Globus pallidus (tissue), 1 donor: ENCODE results near the gene CNTN4.
"Not testable (repeated sequence)": the region's sequence is repeated elsewhere in the genome, so short reads cannot be mapped to it uniquely, and the experiment has no call there.

ENCODE experiments used
- DNase-seq: peaks from one replicate; pipeline ENCODE4 v3.0.0-alpha.2; 2015; ENCODE audit warnings: low spot score

The CNTN4 gene

DNA sequence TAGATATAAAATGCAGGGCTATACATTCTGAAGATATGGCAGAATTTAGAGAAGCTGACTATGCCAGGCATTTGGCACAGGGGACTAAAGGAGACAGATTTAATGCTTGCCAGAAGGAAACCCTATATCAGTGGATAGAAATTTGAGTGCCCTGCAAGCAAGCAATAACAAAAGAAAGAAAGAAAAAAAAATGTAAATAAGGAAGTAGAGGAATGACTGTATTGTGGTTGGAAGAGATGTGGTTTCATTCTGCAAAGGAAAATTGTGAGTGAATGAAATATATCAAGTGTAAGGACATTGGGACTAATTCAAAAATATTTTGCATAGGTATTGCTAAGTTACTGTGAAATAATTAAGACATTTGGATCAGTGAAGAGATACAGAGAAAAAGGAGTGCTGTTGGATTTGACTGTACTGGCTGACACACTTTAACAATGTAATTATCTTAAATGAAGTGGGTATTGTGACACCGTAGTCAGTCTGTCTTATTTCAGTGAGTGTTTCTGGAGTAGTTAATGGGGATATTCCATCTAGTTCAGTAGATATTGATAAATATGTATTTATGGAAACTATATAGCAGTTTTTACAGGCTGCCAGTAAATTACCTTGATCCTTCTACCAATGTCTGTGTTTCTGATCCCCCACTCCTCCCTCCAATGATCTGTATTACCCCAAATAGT is 418.2 kb downstream of the CNTN4 start:
- no peak for DNase-seq

DNA sequence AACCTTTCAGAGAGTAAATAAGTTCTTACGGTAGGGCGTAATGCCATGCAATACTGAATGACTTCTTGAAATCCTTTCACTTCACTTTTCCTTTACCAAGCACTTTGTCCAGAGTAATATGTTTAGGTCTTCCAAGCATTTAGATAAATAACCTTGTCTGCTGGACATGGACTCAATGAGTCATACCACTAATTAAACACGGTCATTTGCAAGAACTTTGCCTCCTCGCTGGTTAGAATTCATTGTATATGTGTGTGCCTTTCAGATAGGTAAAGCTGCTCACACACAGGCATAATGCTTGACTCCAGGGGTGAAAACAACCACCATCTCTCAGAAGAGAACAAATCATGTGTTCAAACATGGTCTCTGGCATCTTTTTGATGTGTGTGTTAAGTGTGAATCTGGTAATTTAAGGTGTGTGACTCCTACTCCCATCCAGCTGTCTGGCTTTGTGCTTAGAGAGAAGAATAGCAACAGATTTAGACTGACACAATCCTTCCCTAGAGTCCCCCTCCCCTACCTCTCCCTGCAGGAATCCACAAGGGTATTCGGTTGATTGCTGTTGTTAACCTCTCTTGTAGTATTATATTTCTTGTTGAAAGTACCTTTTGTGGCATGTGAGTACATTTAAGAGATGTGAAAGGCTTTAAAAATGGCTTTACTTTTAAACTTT is 419.0 kb downstream of the CNTN4 start:
- DNase-seq: no peak

DNA sequence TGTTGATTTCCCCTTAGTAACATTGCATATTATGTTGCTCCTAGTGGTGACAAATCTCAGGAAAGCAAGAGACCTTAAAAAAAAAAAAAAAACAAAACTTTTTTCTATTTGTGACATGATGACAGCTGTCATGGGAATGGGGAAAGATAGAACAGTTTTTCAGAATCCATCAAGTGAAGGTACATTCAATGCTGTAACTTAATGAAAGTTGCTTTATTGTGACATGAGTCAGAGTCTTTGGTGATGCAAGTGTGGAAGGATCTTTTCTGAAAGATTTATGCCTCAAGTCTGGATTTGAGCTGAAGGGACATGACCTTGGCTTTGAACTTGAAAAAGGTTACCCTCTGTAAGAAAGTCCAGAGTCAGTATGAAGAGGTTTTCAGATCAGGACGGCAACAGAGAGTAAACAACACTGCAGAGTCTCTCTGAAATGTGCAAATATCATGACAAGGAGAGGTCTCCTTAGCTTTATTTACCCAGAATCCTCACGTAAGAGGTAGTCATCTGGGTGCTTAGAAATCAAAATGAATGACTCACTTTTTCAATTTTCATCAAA is 424.7 kb downstream of the CNTN4 start:
- DNase-seq: no peak

DNA sequence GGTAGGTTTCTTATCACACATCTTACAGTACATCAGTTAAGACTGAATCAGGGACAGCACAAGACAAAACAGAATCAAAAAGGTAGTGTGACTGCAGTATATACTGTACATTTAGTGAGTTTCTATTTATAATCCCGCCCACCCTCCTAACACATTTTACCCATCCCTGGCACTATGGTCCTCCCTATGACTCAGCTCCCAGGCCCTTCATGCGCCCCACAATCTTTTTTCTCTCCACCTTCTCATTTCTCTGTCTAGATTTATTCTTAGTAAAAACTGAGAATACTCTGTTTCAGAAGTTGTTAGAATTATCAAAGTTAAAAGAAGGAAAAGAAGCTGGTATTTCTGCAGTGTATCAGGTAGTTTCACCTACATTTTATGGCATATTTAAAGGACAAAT is 427.3 kb downstream of the CNTN4 start:
- no peak for DNase-seq

DNA sequence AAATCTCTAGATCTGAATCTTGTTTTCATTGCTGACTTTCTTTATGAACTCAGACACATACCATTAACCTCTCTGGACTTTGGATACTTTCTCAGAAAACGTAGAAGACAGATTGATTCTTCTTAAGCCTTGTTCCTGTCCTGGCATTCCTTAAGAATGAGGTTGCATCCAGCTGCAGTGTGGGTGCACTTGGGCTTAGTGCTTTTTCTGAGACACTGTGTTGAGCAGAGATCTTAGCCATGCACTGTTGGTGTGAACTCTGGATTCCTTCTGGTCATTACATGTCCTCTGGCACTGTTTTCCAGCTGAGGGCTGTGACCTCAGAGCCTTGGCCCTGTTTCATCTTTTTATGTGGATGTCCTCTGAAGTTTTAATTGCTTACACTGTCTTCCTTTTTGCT is 428.3 kb downstream of the CNTN4 start:
- DNase-seq: no peak

DNA sequence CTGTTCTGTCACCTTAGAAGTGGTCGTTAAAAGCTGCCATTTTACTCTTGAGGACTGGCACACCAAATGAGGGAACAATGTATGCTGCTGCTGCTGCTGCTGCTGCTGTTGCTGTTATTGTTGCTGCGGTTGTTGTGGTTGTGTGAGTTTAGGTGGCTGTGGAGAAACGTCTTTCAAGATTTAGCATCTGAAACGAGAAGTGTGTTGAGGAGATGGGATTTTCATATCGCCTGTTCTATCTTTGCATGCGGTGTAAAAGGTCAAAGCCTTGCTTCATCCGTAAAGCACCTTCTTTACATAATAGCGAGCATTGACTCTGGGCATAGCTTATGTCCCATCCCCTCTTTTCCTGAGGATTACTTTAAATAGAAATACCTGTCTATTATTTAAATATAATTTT is 428.7 kb downstream of the CNTN4 start:
- not testable (repeated sequence) for DNase-seq

DNA sequence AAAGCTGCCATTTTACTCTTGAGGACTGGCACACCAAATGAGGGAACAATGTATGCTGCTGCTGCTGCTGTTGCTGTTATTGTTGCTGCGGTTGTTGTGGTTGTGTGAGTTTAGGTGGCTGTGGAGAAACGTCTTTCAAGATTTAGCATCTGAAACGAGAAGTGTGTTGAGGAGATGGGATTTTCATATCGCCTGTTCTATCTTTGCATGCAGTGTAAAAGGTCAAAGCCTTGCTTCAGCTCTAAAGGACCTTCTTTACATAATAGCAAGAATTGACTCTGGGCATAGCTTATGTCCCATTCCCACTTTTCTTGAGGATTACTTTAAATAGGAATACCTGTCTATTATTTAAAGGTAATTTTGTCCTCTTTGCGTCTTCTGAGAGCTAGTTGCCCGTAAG is 436.1 kb downstream of the CNTN4 start:
- DNase-seq: not testable (repeated sequence)

DNA sequence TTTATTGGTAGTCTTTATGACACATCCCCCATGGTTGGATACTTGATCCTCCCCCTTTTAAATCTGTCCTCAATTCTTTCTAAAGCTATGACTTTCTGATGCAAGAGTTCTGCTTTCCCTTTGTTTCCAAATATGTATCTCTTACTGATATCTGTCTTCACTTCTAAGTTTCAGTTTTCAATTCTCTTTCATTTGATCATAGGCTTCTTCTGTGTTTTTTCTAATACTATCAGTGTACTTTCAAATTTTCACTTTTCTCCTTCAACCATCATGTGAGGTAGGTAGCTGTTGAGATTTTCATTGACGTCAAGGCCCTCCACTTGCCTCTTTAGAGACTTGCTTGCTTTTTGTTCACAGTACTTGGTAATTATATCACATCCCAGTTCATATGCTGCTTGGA is 436.5 kb downstream of the CNTN4 start:
- no peak for DNase-seq

DNA sequence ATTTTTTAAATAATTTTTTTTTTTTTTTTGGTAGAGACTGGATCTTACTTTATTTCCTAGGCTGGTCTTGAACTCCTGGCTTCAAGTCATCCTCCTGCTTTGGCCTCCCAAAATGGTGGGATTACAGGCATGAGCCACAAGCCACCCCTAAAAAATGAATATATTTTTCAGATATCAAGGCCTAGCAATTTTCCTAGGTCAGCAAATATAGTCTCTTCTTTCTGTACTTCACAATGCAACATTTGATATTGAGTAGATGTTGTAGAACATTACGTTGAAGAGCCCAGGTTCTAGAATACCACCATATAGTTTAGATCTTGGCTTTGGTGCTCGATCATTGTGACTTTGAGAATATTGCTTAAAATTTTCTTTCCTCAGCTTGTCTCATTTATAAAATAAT is 437.9 kb downstream of the CNTN4 start:
- no peak for DNase-seq

DNA sequence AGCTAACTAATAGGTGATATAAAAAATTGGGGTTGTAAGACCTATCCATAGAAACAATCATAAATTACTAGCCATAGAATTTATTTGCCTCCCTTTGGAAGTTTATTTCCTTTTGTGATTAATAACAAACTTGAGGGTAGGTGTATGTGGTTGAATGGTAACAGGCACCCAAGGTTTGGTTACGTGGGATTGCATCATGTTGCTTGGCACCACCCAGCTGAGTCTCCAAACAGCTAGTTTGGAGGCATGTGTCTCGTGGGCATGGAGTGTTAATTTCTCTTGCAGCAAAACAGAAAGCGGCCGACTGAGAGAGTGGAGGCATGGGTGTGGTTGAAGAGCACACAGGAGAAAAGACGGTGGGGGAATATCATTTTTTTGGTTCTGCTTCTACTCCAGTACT is 441.4 kb downstream of the CNTN4 start:
- no peak for DNase-seq

DNA sequence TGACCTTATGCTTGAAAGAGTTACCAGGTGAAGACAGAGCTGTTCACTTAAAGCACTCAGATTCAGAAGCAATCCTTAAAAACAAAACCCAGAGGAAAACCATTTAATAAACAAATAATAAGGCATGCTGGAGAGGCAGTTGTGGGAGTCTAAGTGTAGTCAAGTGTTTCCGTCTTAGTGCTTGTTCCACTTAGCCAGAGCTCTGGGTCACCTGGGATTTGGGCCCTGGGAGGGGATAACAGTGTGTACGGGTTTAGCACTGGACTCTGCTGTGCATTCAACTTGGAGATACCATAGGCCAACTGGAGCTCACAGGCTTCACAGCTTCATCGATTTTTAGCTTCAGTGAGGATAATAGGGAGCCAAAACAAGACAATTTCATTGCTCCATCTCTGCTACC is 444.6 kb downstream of the CNTN4 start:
- no peak for DNase-seq

DNA sequence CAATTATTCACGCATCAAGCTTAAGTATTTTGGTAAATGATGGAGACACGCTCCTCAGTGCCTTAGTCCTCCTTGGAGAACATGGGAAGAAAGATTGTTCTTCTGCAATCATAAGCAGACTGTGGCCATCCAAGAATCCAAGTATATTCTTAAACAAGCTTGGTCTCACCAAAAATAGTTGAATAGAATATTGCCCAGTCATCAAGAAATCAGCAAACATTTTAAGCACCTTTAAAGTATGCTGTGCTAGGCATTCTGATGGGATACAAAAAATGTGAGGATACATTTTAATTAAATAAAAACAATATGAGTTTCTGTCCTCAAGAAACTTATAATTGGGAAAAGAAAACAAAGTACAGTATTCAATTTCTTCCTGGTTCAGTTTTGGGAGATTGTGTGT is 445.5 kb downstream of the CNTN4 start:
- no peak for DNase-seq

DNA sequence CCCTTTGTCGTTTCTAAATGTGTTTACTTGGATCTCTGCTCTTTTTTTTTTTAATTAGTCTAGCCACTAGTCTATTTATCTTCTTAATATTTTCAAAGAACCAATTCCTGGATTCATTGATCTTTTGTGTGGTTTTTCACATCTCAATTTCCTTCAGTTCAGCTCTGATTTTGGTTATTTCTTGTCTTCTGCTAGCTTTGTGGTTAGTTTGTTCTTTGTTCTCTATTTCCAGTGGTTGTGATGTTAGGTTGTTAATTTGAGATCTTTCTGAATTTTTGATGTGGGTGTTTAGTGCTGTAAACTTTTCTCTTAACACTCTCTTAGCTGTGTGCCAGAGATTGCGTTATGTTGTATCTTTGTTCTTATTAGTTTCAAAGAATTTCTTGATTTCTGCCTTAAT is 446.1 kb downstream of the CNTN4 start:
- DNase-seq: no peak

DNA sequence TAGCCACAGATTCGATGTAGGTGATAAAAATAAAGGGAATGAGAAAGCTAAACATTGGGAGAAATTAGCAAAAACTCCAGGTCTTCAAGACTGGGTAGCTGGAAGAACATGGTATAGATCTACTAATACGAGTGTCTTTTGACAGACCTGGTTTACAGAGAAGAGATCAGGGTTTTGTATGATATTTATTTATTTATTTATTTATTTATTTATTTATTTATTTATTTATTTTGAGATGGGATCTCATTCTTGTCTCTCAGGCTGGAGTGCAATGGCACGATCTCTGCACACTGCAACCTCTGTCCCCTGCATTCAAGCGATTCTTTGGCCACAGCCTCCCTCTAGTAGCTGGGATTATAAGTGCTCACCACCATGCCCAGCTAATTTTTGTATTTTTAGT is 448.4 kb downstream of the CNTN4 start:
- no peak for DNase-seq

DNA sequence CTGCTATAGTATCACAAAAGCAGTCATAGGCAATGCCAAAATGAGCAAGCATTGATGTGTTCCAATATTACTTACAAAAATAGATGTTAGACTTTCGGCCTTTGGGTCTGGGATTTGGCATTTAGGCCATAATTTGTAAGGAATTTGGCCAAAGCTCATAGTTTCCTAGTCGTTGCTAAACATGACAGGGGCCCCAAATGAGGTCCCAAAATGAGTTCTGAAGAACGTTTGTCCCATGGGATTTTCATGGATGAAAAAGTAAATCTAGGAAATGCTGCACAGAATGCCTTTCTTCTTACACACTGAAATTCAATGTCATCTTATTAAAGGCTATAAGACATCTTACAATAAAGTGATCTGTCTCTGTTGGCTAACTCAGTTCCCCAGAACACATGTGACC is 456.0 kb downstream of the CNTN4 start:
- DNase-seq: no peak

DNA sequence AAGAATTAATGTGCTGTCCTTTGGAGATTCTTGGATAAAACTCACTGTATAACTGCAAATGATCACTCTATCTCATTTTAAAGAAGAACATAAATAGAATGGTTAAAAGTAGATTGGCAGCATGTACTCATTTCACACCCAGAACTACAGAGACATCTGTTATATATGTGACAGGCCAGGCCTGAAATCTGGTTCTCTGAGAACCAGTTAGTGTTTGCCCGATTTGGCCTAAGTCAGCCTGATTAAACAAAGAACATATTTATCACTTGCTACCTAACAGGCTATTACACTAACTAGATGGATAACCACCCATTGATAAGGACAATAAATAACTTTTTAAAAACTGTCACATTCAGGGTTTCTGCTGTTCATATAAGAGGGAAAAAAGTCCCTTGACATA is 460.1 kb downstream of the CNTN4 start:
- no peak for DNase-seq

DNA sequence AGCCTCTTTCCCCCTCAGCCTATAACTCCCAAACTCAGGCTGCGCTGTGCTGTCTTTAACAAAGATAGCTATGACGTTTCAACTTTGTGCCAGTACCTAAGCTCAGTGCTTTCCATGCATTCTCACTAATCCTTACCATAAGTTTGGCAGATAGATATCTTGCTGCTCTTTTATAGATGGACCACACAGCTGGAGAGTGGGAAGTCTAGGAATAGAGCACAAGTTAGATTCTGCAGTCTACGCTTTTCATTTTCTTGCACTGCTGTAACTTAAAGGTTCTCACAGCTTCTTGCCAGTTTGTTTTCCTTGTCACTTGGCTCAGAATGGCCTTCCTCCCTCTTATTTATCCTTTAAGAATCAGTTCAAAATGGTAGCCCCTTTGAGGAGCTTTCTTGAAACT is 468.8 kb downstream of the CNTN4 start:
- DNase-seq: no peak

DNA sequence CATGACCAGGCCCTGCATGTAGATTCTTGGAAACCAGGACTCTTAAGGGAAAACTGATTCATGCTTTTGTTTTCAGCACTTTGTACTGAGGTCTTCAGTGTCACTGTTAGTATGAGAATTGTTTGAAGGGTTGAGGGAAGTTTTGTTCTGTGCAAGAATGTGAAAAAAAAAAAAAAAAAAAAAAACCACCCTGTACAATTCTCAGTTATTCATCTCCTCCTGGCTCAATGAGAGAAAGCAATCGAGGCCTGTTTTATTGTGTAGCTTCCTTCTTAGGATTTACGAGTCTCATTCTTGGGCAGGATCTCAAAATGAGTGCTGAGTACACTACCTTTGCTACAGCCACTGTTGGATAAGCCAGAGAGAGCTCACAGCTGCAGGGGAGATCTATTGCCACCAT is 469.5 kb downstream of the CNTN4 start:
- DNase-seq: no peak

DNA sequence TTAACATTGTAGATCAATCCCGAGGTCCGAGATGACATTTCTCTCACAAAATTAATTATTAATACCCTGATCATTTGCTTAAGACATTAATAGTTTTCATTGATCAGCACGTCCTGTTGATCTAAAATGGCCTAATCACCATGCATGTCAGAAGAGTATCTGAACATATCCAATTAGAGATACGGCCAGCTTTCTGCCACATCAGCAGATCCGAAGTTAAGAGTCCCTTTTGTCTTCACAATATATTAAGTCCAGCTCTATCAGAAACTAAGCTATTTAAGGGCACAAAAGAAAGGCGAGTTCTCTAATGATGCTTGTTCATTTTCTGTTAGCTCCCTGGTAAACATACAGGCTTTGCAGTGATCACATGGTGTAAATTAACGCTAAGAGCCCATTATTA is 470.3 kb downstream of the CNTN4 start:
- DNase-seq: no peak

DNA sequence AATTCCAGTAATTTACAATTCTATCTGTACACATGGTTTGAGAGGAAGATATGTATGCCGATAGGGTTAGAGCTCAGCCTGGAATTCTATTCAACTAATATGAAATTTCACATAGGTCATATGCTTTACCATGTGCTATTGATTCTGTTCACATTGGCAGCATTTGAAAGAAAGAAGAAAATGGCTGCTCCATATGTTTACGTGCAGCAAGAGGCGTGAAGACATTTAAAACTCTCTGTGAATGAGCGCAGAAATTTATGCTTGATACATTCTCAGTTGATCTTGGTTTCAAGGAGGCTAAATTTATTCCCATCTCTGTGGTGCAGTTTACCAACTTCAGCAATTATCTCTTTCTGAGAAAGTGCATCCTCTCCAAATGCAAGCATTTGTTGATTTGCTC is 478.9 kb downstream of the CNTN4 start:
- no peak for DNase-seq

DNA sequence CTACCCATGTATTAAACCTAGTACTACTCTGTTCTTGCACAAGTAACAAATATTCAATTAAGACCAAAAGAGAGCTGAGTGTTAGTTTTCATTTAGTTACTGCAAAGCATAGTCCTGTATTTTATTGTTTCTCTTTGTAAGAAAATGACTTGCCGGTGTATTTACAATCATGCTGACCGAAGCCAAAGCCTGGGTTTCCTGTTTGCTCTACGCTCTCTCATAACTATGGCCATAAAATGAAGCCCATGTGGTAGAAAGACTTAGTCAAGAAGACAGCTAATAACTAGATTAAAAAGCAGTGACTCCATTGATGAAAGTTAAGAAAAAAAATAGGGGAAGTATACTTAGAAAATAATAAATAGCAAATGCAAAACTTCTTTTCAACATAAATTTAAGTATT is 479.9 kb downstream of the CNTN4 start:
- DNase-seq: no peak

DNA sequence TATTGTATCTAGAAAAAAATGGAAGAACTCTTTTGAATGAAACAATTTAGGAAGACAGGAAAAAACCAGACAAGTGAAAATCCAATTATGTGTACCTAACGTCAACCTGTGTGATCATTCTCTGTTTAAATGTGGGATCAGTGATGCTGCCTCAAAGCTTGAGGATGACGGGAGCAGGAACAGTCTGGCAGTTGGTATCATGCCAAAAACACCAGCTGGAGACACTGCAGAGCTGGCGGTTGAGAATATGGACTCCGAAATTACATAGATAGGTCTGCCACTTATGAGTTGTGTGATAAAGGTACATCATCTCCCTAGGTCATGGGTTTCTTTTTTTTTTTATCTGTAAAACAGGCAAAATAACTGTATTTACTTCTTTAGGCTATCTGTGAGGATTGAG is 480.5 kb downstream of the CNTN4 start:
- no peak for DNase-seq

DNA sequence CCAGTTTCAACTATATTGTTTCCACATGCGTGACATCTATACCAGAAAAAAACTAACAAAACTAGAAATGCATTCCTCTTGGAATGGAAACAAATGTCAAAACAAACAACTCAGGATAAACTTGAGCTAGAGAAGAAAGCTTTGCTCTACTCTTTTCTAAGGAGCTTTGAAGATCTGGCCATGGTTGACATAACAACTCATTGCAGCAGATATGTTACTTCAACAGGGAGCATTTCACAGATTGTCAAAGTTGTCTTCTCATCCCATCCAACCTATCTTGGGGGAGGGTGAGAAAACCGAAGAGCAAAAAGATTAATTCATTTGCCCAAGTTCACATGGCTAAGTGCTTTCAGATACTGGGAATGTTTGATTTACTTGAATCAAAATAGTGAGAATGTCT is 484.4 kb downstream of the CNTN4 start:
- DNase-seq: no peak
